BJ (cell line): ENCODE data around the gene EP400. TPM values are rescaled to one million over a fixed set of nuclear protein-coding genes. Genes with fewer than 3 reads are reported as not detected.

Source experiments
- CTCF ChIA-PET: fragments of 350-600 bp; formaldehyde crosslinking; extraction: SDS; loops from one replicate; lab custom pipeline; 2021; ENCODE audit warnings: antibody characterized with exemption, inconsistent platforms; lab: Yijun Ruan, JAX
- POLR2A ChIA-PET: fragments of 300-600 bp; sonication (Branson Sonifier 250); formaldehyde crosslinking; extraction: SDS; loops from one replicate; lab custom pipeline; 2021; ENCODE audit warnings: antibody characterized with exemption; lab: Charles Lee
- DNase-seq: peaks from one replicate; pipeline ENCODE4 v3.0.0-alpha.2; 2011; ENCODE audit warnings: low read depth
- H3K27me3 ChIP-seq: 2 replicates; pipeline ENCODE4 v1.6.0; 2011; ENCODE audit warnings: low read length; ENCODE audit not compliant: control insufficient read depth, insufficient read depth
- H3K36me3 ChIP-seq: 2 replicates; pipeline ENCODE4 v1.5.1; 2011; ENCODE audit warnings: low read length; ENCODE audit not compliant: control insufficient read depth, insufficient read depth
- H3K4me3 ChIP-seq: 2 replicates; pipeline ENCODE4 v1.5.1; 2011; ENCODE audit warnings: low read depth, mild to moderate bottlenecking, control low read depth, low read length
- CTCF ChIP-seq: IDR thresholded peaks from 2 replicates; pipeline ENCODE4 v1.5.1; 2011; ENCODE audit warnings: low read depth, mild to moderate bottlenecking, control low read depth, inconsistent platforms, low read length, moderate library complexity; ENCODE audit not compliant: insufficient read depth
- polyA plus RNA-seq: library from polyadenylated mRNA; depleted of rRNA; stranded (reverse); fragments of >200 nt; gene quantifications from 2 replicates; pipeline ENCODE4 v1.2.3, GENCODE V29; 2011

The EP400 gene
- polyA plus RNA-seq, 1 experiment: 2.5 TPM

- POLR2A ChIA-PET: no interaction called here
- Histone ChIP-seq H3K36me3 (peaks cover 44% of the 10 kb centered on the region), H3K4me3 (no peak overlapping the region)
These were observed 117.0 kb downstream of the EP400 start for GRCh38 chr12:132066749-132067148.

GRCh38 chr12:132067182-132067581 lies 117.4 kb downstream of the EP400 start:
- POLR2A ChIA-PET: no interaction called here
- CTCF ChIA-PET: no interaction called here
- Histone ChIP-seq H3K36me3 (peaks cover 43% of the 10 kb centered on the region), H3K4me3 (no peak overlapping the region), H3K27me3 (no peaks in the 10 kb centered on the region)
- no peak for DNase-seq
- no peak for TF ChIP-seq CTCF

More at GRCh38 chr12:132066749-132067148, 117.0 kb downstream of the EP400 start:
- TF ChIP-seq CTCF: no peak
- CTCF ChIA-PET: no interaction called here
- DNase-seq: no peak
- H3K27me3 ChIP-seq: no peaks in the 10 kb centered on the region

- TF ChIP-seq CTCF: no peak
- peaks cover 39% of the 10 kb centered on the region for H3K36me3 ChIP-seq
- H3K27me3 ChIP-seq: no peaks in the 10 kb centered on the region
- H3K4me3 ChIP-seq: no peak overlapping the region
- ChIA-PET CTCF (no interaction called here), POLR2A (no interaction called here)
- no peak for DNase-seq
These were observed 118.5 kb downstream of the EP400 start for GRCh38 chr12:132068250-132068649.

GRCh38 chr12:132069336-132069985 lies 119.7 kb downstream of the EP400 start:
- POLR2A ChIA-PET: no interaction called here

GRCh38 chr12:132070298-132070697 lies 120.6 kb downstream of the EP400 start:
- ChIA-PET CTCF (interaction anchor here (1.0 kb wide), 1 partner anchor 11 kb away, joined by 3 read pairs; no protein-coding TSS in a partner anchor), POLR2A (no interaction called here)
- H3K4me3 ChIP-seq: no peak overlapping the region
- no peak for TF ChIP-seq CTCF
- DNase-seq: no peak
- peaks cover 37% of the 10 kb centered on the region for H3K36me3 ChIP-seq
- H3K27me3 ChIP-seq: no peaks in the 10 kb centered on the region

More at GRCh38 chr12:132069336-132069985, 119.7 kb downstream of the EP400 start:
- Histone ChIP-seq H3K36me3 (peaks cover 40% of the 10 kb centered on the region), H3K4me3 (no peak overlapping the region), H3K27me3 (no peaks in the 10 kb centered on the region)
- no peak for TF ChIP-seq CTCF
- DNase-seq: no peak
- CTCF ChIA-PET: interaction anchor here (0.5 kb wide), 1 partner anchor 11 kb away, joined by 4 read pairs; no protein-coding TSS in a partner anchor
